Liver (tissue), 3 donors: Measurements from ENCODE around the gene OSBPL1A.

Experiments
- ATF3 ChIP-seq: IDR thresholded peaks from 2 replicates; pipeline ENCODE4 v1.6.1; 2016; ENCODE audit warnings: antibody characterized with exemption
- CTCF ChIP-seq: fragments of 150-350 bp; IDR thresholded peaks from 2 replicates; pipeline ENCODE4 v1.5.1; 2017; ENCODE audit warnings: improper control_type of control experiment, low read depth, low read length; ENCODE audit not compliant: missing input control
- FOXA2 ChIP-seq: IDR thresholded peaks from 2 replicates; pipeline ENCODE4 v1.6.1; 2016; ENCODE audit warnings: antibody characterized with exemption
- GABPA ChIP-seq, 2 donors: IDR thresholded peaks in 1 of 2; conservative IDR thresholded peaks in 1 of 2; 2 replicates each; pipeline ENCODE4 v1.6.1; 2016; ENCODE audit warnings: antibody characterized with exemption in 2 of 2, mild to moderate bottlenecking in 1 of 2, moderate library complexity in 1 of 2
- HNF4A ChIP-seq, 2 donors: conservative IDR thresholded peaks; 2 replicates each; pipeline ENCODE4 v1.6.1; 2016; ENCODE audit warnings: antibody characterized with exemption in 2 of 2, mild to moderate bottlenecking in 2 of 2
- HNF4G ChIP-seq: IDR thresholded peaks from 2 replicates; pipeline ENCODE4 v1.6.1; 2016; ENCODE audit warnings: antibody characterized with exemption
- JUND ChIP-seq, 2 donors: IDR thresholded peaks; 2 replicates each; pipeline ENCODE4 v1.6.1; 2016; ENCODE audit warnings: antibody characterized with exemption in 2 of 2
- RAD21 ChIP-seq, 2 donors: IDR thresholded peaks; 2 replicates each; pipeline ENCODE4 v1.6.1; 2016; ENCODE audit warnings: antibody characterized with exemption in 2 of 2, mild to moderate bottlenecking in 2 of 2
- SP1 ChIP-seq: IDR thresholded peaks from 2 replicates; pipeline ENCODE4 v1.6.1; 2018; ENCODE audit warnings: antibody characterized with exemption, mild to moderate bottlenecking
- TAF1 ChIP-seq: conservative IDR thresholded peaks from 2 replicates; pipeline ENCODE4 v1.6.1; 2016; ENCODE audit warnings: antibody characterized with exemption, mild to moderate bottlenecking
- TF ChIP-seq, protein P1 (sequence below): IDR thresholded peaks from 2 replicates; pipeline ENCODE4 v1.6.1; 2016; ENCODE audit warnings: antibody characterized with exemption, mild to moderate bottlenecking
- TF ChIP-seq, protein P2 (sequence below): IDR thresholded peaks from 2 replicates; pipeline ENCODE4 v1.6.1; 2016; ENCODE audit warnings: antibody characterized with exemption
- donor health status: healthy.
- donor health status: healthy.

DNA sequence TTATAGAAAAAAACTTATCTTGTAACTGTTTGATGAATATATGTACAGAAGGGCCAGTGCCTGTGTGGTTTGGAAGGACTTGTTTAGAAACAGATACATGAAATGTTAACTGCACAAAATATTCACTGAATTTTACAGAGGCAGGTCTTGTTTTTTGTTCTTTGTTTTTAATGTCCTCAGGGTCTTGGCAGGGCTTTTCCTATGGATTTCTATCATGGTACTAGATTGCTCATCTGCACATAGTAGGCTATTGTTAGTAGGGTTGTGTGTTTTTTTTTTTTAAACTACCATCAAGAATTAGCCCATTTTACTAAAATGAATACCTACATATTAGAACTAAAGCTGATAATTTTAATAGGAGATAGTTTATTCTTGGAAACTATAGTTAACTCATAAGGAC, 255.2 kb downstream of the OSBPL1A start:
- TF ChIP-seq CTCF (no peak), SP1 (no peak), HNF4G (no peak), JUND (IDR thresholded peaks at IDR 0.05) (no peak), RAD21 (IDR thresholded peaks at IDR 0.05) (no peak), TAF1 (no peak), HNF4A (conservative IDR thresholded peaks at IDR 0.05) (no peak), ATF3 (no peak), FOXA2 (no peak), GABPA (IDR thresholded peaks at IDR 0.05 in 1 of 2, conservative IDR thresholded peaks at IDR 0.05 in 1 of 2) (no peak)
- TF ChIP-seq, protein P1, sequence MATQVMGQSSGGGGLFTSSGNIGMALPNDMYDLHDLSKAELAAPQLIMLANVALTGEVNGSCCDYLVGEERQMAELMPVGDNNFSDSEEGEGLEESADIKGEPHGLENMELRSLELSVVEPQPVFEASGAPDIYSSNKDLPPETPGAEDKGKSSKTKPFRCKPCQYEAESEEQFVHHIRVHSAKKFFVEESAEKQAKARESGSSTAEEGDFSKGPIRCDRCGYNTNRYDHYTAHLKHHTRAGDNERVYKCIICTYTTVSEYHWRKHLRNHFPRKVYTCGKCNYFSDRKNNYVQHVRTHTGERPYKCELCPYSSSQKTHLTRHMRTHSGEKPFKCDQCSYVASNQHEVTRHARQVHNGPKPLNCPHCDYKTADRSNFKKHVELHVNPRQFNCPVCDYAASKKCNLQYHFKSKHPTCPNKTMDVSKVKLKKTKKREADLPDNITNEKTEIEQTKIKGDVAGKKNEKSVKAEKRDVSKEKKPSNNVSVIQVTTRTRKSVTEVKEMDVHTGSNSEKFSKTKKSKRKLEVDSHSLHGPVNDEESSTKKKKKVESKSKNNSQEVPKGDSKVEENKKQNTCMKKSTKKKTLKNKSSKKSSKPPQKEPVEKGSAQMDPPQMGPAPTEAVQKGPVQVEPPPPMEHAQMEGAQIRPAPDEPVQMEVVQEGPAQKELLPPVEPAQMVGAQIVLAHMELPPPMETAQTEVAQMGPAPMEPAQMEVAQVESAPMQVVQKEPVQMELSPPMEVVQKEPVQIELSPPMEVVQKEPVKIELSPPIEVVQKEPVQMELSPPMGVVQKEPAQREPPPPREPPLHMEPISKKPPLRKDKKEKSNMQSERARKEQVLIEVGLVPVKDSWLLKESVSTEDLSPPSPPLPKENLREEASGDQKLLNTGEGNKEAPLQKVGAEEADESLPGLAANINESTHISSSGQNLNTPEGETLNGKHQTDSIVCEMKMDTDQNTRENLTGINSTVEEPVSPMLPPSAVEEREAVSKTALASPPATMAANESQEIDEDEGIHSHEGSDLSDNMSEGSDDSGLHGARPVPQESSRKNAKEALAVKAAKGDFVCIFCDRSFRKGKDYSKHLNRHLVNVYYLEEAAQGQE, result no peak
- TF ChIP-seq, protein P2, sequence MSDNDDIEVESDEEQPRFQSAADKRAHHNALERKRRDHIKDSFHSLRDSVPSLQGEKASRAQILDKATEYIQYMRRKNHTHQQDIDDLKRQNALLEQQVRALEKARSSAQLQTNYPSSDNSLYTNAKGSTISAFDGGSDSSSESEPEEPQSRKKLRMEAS, result no peak
